Neural cell (in vitro differentiated cells): Measurements from ENCODE around the gene USP15.
"Not testable (repeated sequence)": the region's sequence is repeated elsewhere in the genome, so short reads cannot be mapped to it uniquely, and the experiment has no call there.

Experiments
- CTCF ChIP-seq: fragments of 450-650 bp; IDR thresholded peaks from 2 replicates; pipeline ENCODE4 v1.5.1; 2014; ENCODE audit warnings: antibody characterized with exemption, mild to moderate bottlenecking, moderate library complexity; ENCODE audit not compliant: poor library complexity, severe bottlenecking
- EZH2 ChIP-seq: fragments of 200-600, 300-800 bp; shearing (Covaris generic), sonication (generic); IDR thresholded peaks from 2 replicates; pipeline ENCODE4 v1.6.1; 2014; ENCODE audit warnings: antibody characterized with exemption, low read length, borderline replicate concordance, mild to moderate bottlenecking; ENCODE audit not compliant: insufficient read depth, poor library complexity, severe bottlenecking
- REST ChIP-seq: IDR thresholded peaks from 2 replicates; pipeline ENCODE4 v1.6.1; 2012; ENCODE audit warnings: borderline replicate concordance

DNA sequence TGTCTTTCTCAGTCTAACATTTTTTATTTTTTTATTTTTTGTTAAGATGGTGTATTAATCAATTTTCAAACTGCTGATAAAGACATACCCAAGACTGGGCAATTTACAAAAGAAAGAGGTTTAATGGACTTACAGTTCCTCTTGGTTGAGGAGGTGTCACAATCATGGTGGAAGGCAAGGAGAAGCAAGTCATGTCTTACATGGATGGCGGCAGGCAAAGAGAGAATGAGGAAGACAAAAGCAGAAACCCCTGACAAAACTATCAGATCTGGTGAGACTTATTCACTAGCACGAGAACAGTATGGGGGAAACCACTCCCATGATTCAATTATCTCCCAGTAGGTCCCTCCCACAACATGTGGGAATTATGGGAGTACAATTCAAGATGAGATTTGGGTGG, 195.2 kb downstream of the USP15 start:
- TF ChIP-seq EZH2, REST, CTCF: not testable (repeated sequence)
